Skeletal muscle cell (primary cell): ENCODE results near the gene ZNF141.
A peak's percentile ranks its signal among the peaks of the same experiment; 100 is the strongest.
"Not testable (repeated sequence)": the region's sequence is repeated elsewhere in the genome, so short reads cannot be mapped to it uniquely, and the experiment has no call there.

ENCODE experiments used
- DNase-seq: peaks from one replicate; pipeline ENCODE4 v3.0.0-alpha.2; 2010; ENCODE audit warnings: low read depth
- H3K4me3 ChIP-seq: 2 replicates; pipeline ENCODE4 v1.5.1; 2011; ENCODE audit warnings: low read depth, mild to moderate bottlenecking, control low read depth, low read length, moderate library complexity

ZNF141 gene

GRCh38 chr4:337143-337931, at the start of gene ZNF141:
TSS of gene ZNF141 (plus strand) at chr4:337814. CDS start at chr4:337984, 170 bp downstream.
- DNase-seq: peak; percentile 93
- H3K4me3 ChIP-seq: peak within 1 kb of the TSS; percentile 90

GRCh38 chr4:288891-289290, 48.7 kb upstream of the ZNF141 start:
- DNase-seq: no peak
- no peak overlapping the region for H3K4me3 ChIP-seq

GRCh38 chr4:294732-295131, 42.9 kb upstream of the ZNF141 start:
- no peak overlapping the region for H3K4me3 ChIP-seq
- DNase-seq: no peak

GRCh38 chr4:302381-302780, 35.2 kb upstream of the ZNF141 start:
- no peak overlapping the region for H3K4me3 ChIP-seq
- no peak for DNase-seq

GRCh38 chr4:304516-304915, 33.1 kb upstream of the ZNF141 start:
- DNase-seq: not testable (repeated sequence)
- H3K4me3 ChIP-seq: peak overlapping the region; percentile 44

- DNase-seq: peak; percentile 13
- H3K4me3 ChIP-seq: peak within 1 kb of the TSS; percentile 44
Measured at GRCh38 chr4:304969-305680, 32.5 kb upstream of the ZNF141 start, which contains the start of gene ZNF732. TSS of gene ZNF732 (minus strand) at chr4:305474. CDS start at chr4:305310, 164 bp downstream.

- no peak for DNase-seq
- no peak overlapping the region for H3K4me3 ChIP-seq
Measured at GRCh38 chr4:306551-306961, 31.1 kb upstream of the ZNF141 start.

GRCh38 chr4:309807-310206, 27.8 kb upstream of the ZNF141 start:
- no peak for DNase-seq

GRCh38 chr4:314296-314903, 23.2 kb upstream of the ZNF141 start:
- no peak for DNase-seq
- no peak overlapping the region for H3K4me3 ChIP-seq

More at GRCh38 chr4:309807-310206, 27.8 kb upstream of the ZNF141 start:
- H3K4me3 ChIP-seq: no peak overlapping the region

GRCh38 chr4:328729-329128, 8.9 kb upstream of the ZNF141 start:
- DNase-seq: no peak
- no peak overlapping the region for H3K4me3 ChIP-seq

- DNase-seq: no peak
- H3K4me3 ChIP-seq: no peak overlapping the region
Measured at GRCh38 chr4:335515-335914, 2.1 kb upstream of the ZNF141 start.

- H3K4me3 ChIP-seq: peak overlapping the region; percentile 90
- no peak for DNase-seq
Measured at GRCh38 chr4:336099-336892, 1.3 kb upstream of the ZNF141 start.

- H3K4me3 ChIP-seq: peak overlapping the region; percentile 90
- DNase-seq: no peak
Measured at GRCh38 chr4:336893-337142, 796 bp upstream of the ZNF141 start.

- no peak for DNase-seq
- peak overlapping the region; percentile 90 for H3K4me3 ChIP-seq
Measured at GRCh38 chr4:337932-338758, 531 bp downstream of the ZNF141 start.

GRCh38 chr4:338759-339097, 1.1 kb downstream of the ZNF141 start:
- peak overlapping the region; percentile 90 for H3K4me3 ChIP-seq
- DNase-seq: no peak

- no peak overlapping the region for H3K4me3 ChIP-seq
- DNase-seq: no peak
Measured at GRCh38 chr4:340011-340410, 2.4 kb downstream of the ZNF141 start.

GRCh38 chr4:373062-373839, 35.6 kb downstream of the ZNF141 start:
- DNase-seq: no peak
- no peak overlapping the region for H3K4me3 ChIP-seq
